IMR-90 (cell line): ENCODE results near the gene MMD. TPM values are rescaled to one million over a fixed set of nuclear protein-coding genes. Genes with fewer than 3 reads are reported as not detected.

ENCODE experiments used
- ATAC-seq: fragments of 200-7000 bp; cut with Tn5 transposase; 2 replicates; pipeline ENCODE4 v1.9.1; 2020; ENCODE audit warnings: low read depth, mild to moderate bottlenecking, moderate library complexity
- BruUV-seq: library from RNA; stranded (reverse); fragments of 400-500 nt; replicated peaks from 2 replicates; lab custom pipeline; 2021; lab: Mats Ljungman, UMichigan
- CTCF ChIA-PET: fragments of 300-600 bp; formaldehyde crosslinking; extraction: SDS; loops from one replicate; lab custom pipeline; 2021; ENCODE audit warnings: antibody characterized with exemption; lab: Yijun Ruan, JAX
- POLR2A ChIA-PET: fragments of 300-600 bp; sonication (Branson Sonifier 250); formaldehyde crosslinking; loops from one replicate; lab custom pipeline; 2022; ENCODE audit warnings: antibody characterized with exemption; ENCODE audit not compliant: unreplicated experiment; lab: Charles Lee
- DNase-seq: peaks from one replicate; pipeline ENCODE4 v3.0.0; 2013
- H2AFZ ChIP-seq: replicated peaks from 2 replicates; pipeline ENCODE3; 2013; ENCODE audit warnings: low read length, mild to moderate bottlenecking; ENCODE audit not compliant: poor library complexity
- H2AK5ac ChIP-seq: 2 replicates; pipeline ENCODE4 v1.6.1; 2013; ENCODE audit warnings: low read depth, low read length, inconsistent platforms
- H2AK9ac ChIP-seq: replicated peaks from 2 replicates; pipeline ENCODE3; 2013; ENCODE audit warnings: mild to moderate bottlenecking, low read depth, low read length, moderate library complexity; ENCODE audit not compliant: poor library complexity
- H2BK120ac ChIP-seq: 2 replicates; pipeline ENCODE4 v1.6.1; 2013; ENCODE audit warnings: low read depth, low read length, inconsistent platforms
- H2BK15ac ChIP-seq: 3 replicates; pipeline ENCODE4 v1.6.1; 2013; ENCODE audit warnings: low read depth, low read length, inconsistent platforms
- H2BK20ac ChIP-seq: 2 replicates; pipeline ENCODE4 v1.6.1; 2013; ENCODE audit warnings: low read depth, mild to moderate bottlenecking, inconsistent platforms, low read length, moderate library complexity
- H2BK5ac ChIP-seq: 2 replicates; pipeline ENCODE4 v1.6.1; 2013; ENCODE audit warnings: mild to moderate bottlenecking, low read depth, low read length, inconsistent platforms; ENCODE audit not compliant: poor library complexity, severe bottlenecking
- H3K14ac ChIP-seq: replicated peaks from 2 replicates; pipeline ENCODE4 v1.6.1; 2013; ENCODE audit warnings: low read depth, low read length, inconsistent platforms
- H3K18ac ChIP-seq: 2 replicates; pipeline ENCODE4 v1.6.1; 2013; ENCODE audit warnings: low read depth, low read length, control low read depth
- H3K23ac ChIP-seq: 2 replicates; pipeline ENCODE4 v1.6.1; 2013; ENCODE audit warnings: low read depth, low read length, inconsistent platforms
- H3K27ac ChIP-seq: 2 replicates; pipeline ENCODE4 v1.5.1; 2013; ENCODE audit warnings: mild to moderate bottlenecking, control low read depth, low read length; ENCODE audit not compliant: insufficient read depth
- H3K27me3 ChIP-seq: 2 replicates; pipeline ENCODE4 v1.6.1; 2013; ENCODE audit warnings: low read length; ENCODE audit not compliant: control insufficient read depth, insufficient read depth
- H3K36me3 ChIP-seq: 2 replicates; pipeline ENCODE4 v1.6.1; 2013; ENCODE audit warnings: low read length, mixed read lengths; ENCODE audit not compliant: control insufficient read depth, insufficient read depth
- H3K4ac ChIP-seq: 2 replicates; pipeline ENCODE4 v1.6.1; 2013; ENCODE audit warnings: low read depth, low read length, inconsistent platforms
- H3K4me1 ChIP-seq: 2 replicates; pipeline ENCODE4 v1.6.1; 2013; ENCODE audit warnings: low read length, mixed read lengths; ENCODE audit not compliant: control insufficient read depth, insufficient read depth
- H3K4me2 ChIP-seq: 2 replicates; pipeline ENCODE4 v1.6.1; 2013; ENCODE audit warnings: low read depth, mild to moderate bottlenecking, control low read depth, low read length, moderate library complexity
- H3K4me3 ChIP-seq: 2 replicates; pipeline ENCODE4 v1.5.1; 2013; ENCODE audit warnings: low read depth, mild to moderate bottlenecking, control low read depth, low read length, moderate library complexity; ENCODE audit not compliant: insufficient read depth
- H3K56ac ChIP-seq: 2 replicates; pipeline ENCODE4 v1.6.1; 2013; ENCODE audit warnings: low read length, inconsistent platforms; ENCODE audit not compliant: insufficient read depth; ENCODE audit errors: extremely low read depth
- H3K79me1 ChIP-seq, 2 experiments: 2 replicates each; pipeline ENCODE4 v1.6.1; 2013; ENCODE audit warnings: low read length in 2 of 2, inconsistent platforms in 1 of 2, low read depth in 1 of 2
- H3K9ac ChIP-seq: 2 replicates; pipeline ENCODE4 v1.6.1; 2013; ENCODE audit warnings: low read depth, low read length, control low read depth
- H3K9me1 ChIP-seq: 2 replicates; pipeline ENCODE4 v1.6.1; 2013; ENCODE audit warnings: low read length, inconsistent platforms; ENCODE audit not compliant: insufficient read depth
- H3K9me3 ChIP-seq: 2 replicates; pipeline ENCODE4 v1.6.1; 2013; ENCODE audit warnings: low read length; ENCODE audit not compliant: control insufficient read depth, insufficient read depth
- H4K20me1 ChIP-seq: 2 replicates; pipeline ENCODE4 v1.6.1; 2013; ENCODE audit warnings: low read length, inconsistent platforms; ENCODE audit not compliant: insufficient read depth
- H4K5ac ChIP-seq: 2 replicates; pipeline ENCODE4 v1.6.1; 2013; ENCODE audit warnings: mild to moderate bottlenecking, low read depth, low read length, control low read depth
- H4K8ac ChIP-seq, 2 experiments: 2 replicates each; pipeline ENCODE4 v1.6.1; 2013; ENCODE audit warnings: low read depth in 2 of 2, low read length in 2 of 2, control low read depth in 1 of 2, inconsistent platforms in 1 of 2
- H4K91ac ChIP-seq: 2 replicates; pipeline ENCODE4 v1.6.1; 2013; ENCODE audit warnings: low read depth, low read length, inconsistent platforms; ENCODE audit not compliant: insufficient read depth
- BHLHE40 ChIP-seq: fragments of 150-350 bp; IDR thresholded peaks from 2 replicates; pipeline ENCODE4 v1.6.1; 2016; ENCODE audit warnings: mild to moderate bottlenecking, low read depth, low read length
- CEBPB ChIP-seq: IDR thresholded peaks from 2 replicates; pipeline ENCODE4 v1.6.1; 2012; ENCODE audit warnings: low read depth, low read length, improper control_type of control experiment
- RCOR1 ChIP-seq: IDR thresholded peaks from 2 replicates; pipeline ENCODE4 v1.6.1; 2012; ENCODE audit warnings: mild to moderate bottlenecking, low read length, improper control_type of control experiment; ENCODE audit not compliant: insufficient replicate concordance
- SMC3 ChIP-seq: fragments of 150-350 bp; IDR thresholded peaks from 2 replicates; pipeline ENCODE4 v1.6.1; 2016; ENCODE audit warnings: low read depth, mild to moderate bottlenecking, antibody characterized with exemption, low read length, moderate library complexity
- WGBS, 2 experiments: methylation state at CpG; one replicate each; pipeline versions ENCODE4 v1.1.5 to v1.1.7; 2013; ENCODE audit warnings: missing lambda C conversion rate in 2 of 2; ENCODE audit not compliant: insufficient read length in 1 of 2; ENCODE audit errors: extremely low coverage in 2 of 2; 5-methylcytosine and 5-hydroxymethylcytosine counted together
- dilution Hi-C: fragments of 300-500 bp; cut with HindIII; formaldehyde crosslinking; loops from one replicate; pipeline ENCODE4 v1.14.3; 2018; ENCODE audit warnings: low sequenced_read_pairs; ENCODE audit not compliant: unreplicated experiment
- in situ Hi-C: fragments of 300-500 bp; cut with MboI; formaldehyde crosslinking; loops from 3 replicates; pipeline ENCODE4 v1.14.3; 2019; ENCODE audit warnings: low sequenced_read_pairs, inconsistent platforms, mixed read lengths
- intact Hi-C: fragments of 100-400 bp; cut with micrococcal nuclease; formaldehyde crosslinking; loops from 2 replicates; pipeline ENCODE4 v1.10.0; 2022
- polyA plus RNA-seq, 3 experiments: library from polyadenylated mRNA; depleted of rRNA; stranded (reverse); fragments of >200 nt; gene quantifications; 2 replicates each; pipeline ENCODE4 v1.2.3, GENCODE V29; 2012; ENCODE audit warnings: low replicate concordance in 1 of 3
- total RNA-seq: library from RNA; depleted of rRNA; stranded (reverse); fragments of >200 nt; gene quantifications from 2 replicates; pipeline ENCODE4 v1.2.3, GENCODE V29; 2012

Gene MMD
- total and polyA plus RNA-seq, 2 of the 4 experiments (the other 2 are of a cell fraction): 6.3 to 7.0 TPM

GRCh38 chr17:55451203-55451641, 29.6 kb upstream of the MMD start:
- Histone ChIP-seq H2AFZ (no peak overlapping the region), H3K4me2 (no peak overlapping the region), H3K14ac (0 out of 2 replicates have a peak overlapping the region, but pooled peaks have one; percentile 17), H4K8ac (peak overlapping the region in 1 of 2 experiments; percentile 71; a peak in 2 of 4 replicates), H4K5ac (peak overlapping the region; percentile 10; the same call in 1 of the 2 replicates), H3K9me3 (no peaks in the 10 kb centered on the region), H3K79me1 (no peaks in the 10 kb centered on the region), H2AK9ac (no peak overlapping the region), H2BK15ac (no peak overlapping the region; the same call in 2 of the 3 replicates), H3K56ac (no peak overlapping the region), H3K36me3 (no peaks in the 10 kb centered on the region), H2BK5ac (peak overlapping the region; percentile 90), H2BK20ac (peak overlapping the region; percentile 77; the same call in 1 of the 2 replicates), H4K91ac (no peak overlapping the region), H4K20me1 (no peaks in the 10 kb centered on the region), H3K4ac (peak overlapping the region; percentile 84), H3K9ac (no peak overlapping the region), H3K23ac (0 out of 2 replicates have a peak overlapping the region, but pooled peaks have one; percentile 29), H3K27me3 (no peaks in the 10 kb centered on the region), H3K27ac (peak overlapping the region; percentile 34; the same call in 1 of the 2 replicates), H3K4me3 (no peak overlapping the region), H3K4me1 (peaks cover 26% of the 10 kb centered on the region), H3K18ac (peak overlapping the region; percentile 50; the same call in 1 of the 2 replicates), H2BK120ac (peak overlapping the region; percentile 79), H3K9me1 (peaks cover 19% of the 10 kb centered on the region), H2AK5ac (peak overlapping the region; percentile 25; the same call in 1 of the 2 replicates)
- WGBS, 2 experiments: no CpG with 5 or more reads among the region's 1 CpG
- DNase-seq: peak; percentile 69
- ATAC-seq: no peak
- intact Hi-C loops (loop anchor here (2.0 kb wide), 1 partner anchor 14 kb away; no protein-coding TSS in a partner anchor), in situ Hi-C loops (no loop called here), dilution Hi-C loops (no loop called here)
- ChIA-PET CTCF (no interaction called here), POLR2A (no interaction called here)
- BruUV-seq: no TSS peak
- TF ChIP-seq BHLHE40: no peak
- no peak for TF ChIP-seq SMC3
- TF ChIP-seq RCOR1: no peak
- no peak for TF ChIP-seq CEBPB
